Testis (tissue), 3 donors: ENCODE measurements around the gene GPR68. TPM values are rescaled to one million over a fixed set of nuclear protein-coding genes. Genes with fewer than 3 reads are reported as not detected.

ENCODE experiments used
- DNase-seq: peaks from one replicate; pipeline ENCODE4 v3.0.0-alpha.2; 2019
- H3K27ac ChIP-seq, 2 donors: fragments of 200-600 bp; sonication (generic); one replicate each; pipeline ENCODE4 v1.5.1; 2019
- H3K27me3 ChIP-seq: fragments of 200-600 bp; sonication (generic); one replicate; pipeline ENCODE4 v1.5.1; 2019
- H3K36me3 ChIP-seq: fragments of 200-600 bp; sonication (generic); one replicate; pipeline ENCODE4 v1.5.1; 2017; ENCODE audit warnings: low read depth; ENCODE audit errors: missing control alignments
- H3K4me1 ChIP-seq: fragments of 200-600 bp; sonication (generic); one replicate; pipeline ENCODE4 v1.5.1; 2019
- H3K4me3 ChIP-seq, 2 donors: fragments of 200-600 bp; sonication (generic); one replicate each; pipeline ENCODE4 v1.5.1; 2017 to 2019
- H3K9me3 ChIP-seq: fragments of 200-600 bp; sonication (generic); one replicate; pipeline ENCODE4 v1.5.1; 2017
- CTCF ChIP-seq, 3 experiments: fragments of 450-650 bp in 2 of 3; fragments of 200-600 bp in 1 of 3; sonication (generic) in 1 of 3; IDR thresholded peaks; one replicate each; pipeline ENCODE4 v1.5.1; 2016 to 2019; ENCODE audit warnings: antibody characterized with exemption in 3 of 3, mild to moderate bottlenecking in 2 of 3, moderate library complexity in 1 of 3
- POLR2A ChIP-seq: fragments of 450-650 bp; IDR thresholded peaks from one replicate; pipeline ENCODE4 v1.6.1; 2017; ENCODE audit warnings: antibody characterized with exemption, mild to moderate bottlenecking, moderate library complexity
- WGBS, 2 donors: methylation state at CpG; one replicate each; pipeline ENCODE4 v1.1.5; 2018; 5-methylcytosine and 5-hydroxymethylcytosine counted together
- intact Hi-C: fragments of 100-400 bp; cut with DNase I; formaldehyde crosslinking; loops from one replicate; pipeline ENCODE4 v1.15.1; 2023; ENCODE audit warnings: low total_unique reads
- polyA plus RNA-seq: library from polyadenylated mRNA; stranded (reverse); fragments of 350-450 nt; fragmentation: Illumina TruSeq; extraction: RNeasy Lipid Tissue Mini Kit (QIAGEN cat#74804); gene quantifications from one replicate; pipeline ENCODE4 v1.2.3, GENCODE V29; 2014; ENCODE audit warnings: low read depth, low replicate concordance; ENCODE audit not compliant: insufficient read depth
- total RNA-seq, 2 donors: library from RNA; depleted of rRNA; stranded (reverse); fragments of >200 nt; gene quantifications; one replicate each; pipeline ENCODE4 v1.2.3, GENCODE V29; 2016

GPR68 gene
- total and polyA plus RNA-seq, 3 donors from 2014 or later: 1.1 to 3.8 (median 2.4) TPM

- H3K27me3 ChIP-seq: no peaks in the 10 kb centered on the region
- TF ChIP-seq POLR2A (no peak), CTCF (IDR thresholded peaks at IDR 0.05) (no peak)
- H3K36me3 ChIP-seq: no peaks in the 10 kb centered on the region
- peaks cover 31% of the 10 kb centered on the region for H3K4me1 ChIP-seq
- H3K9me3 ChIP-seq: no peaks in the 10 kb centered on the region
- no peak for DNase-seq
- H3K4me3 ChIP-seq: no peak overlapping the region
- H3K27ac ChIP-seq: no peak overlapping the region
- WGBS, 2 donors: 95 to 96% methylated on average over 7 to 9 of the region's 9 CpGs
- intact Hi-C loops: no loop called here
Measured at GRCh38 chr14:91274796-91275195, 30.3 kb upstream of the GPR68 start.

GRCh38 chr14:91273885-91274273 lies 29.4 kb upstream of the GPR68 start:
- no peak for TF ChIP-seq POLR2A
- TF ChIP-seq CTCF (IDR thresholded peaks at IDR 0.05): no peak
- H3K4me1 ChIP-seq: peaks cover 38% of the 10 kb centered on the region
- no peaks in the 10 kb centered on the region for H3K36me3 ChIP-seq
- no peak overlapping the region for H3K4me3 ChIP-seq
- WGBS, 2 donors: 92 to 93% methylated on average over 10 to 13 of the region's 13 CpGs
- intact Hi-C loops: no loop called here
- H3K9me3 ChIP-seq: no peaks in the 10 kb centered on the region
- no peak for DNase-seq
- H3K27me3 ChIP-seq: no peaks in the 10 kb centered on the region
- H3K27ac ChIP-seq: no peak overlapping the region

GRCh38 chr14:91273273-91273884 lies 28.9 kb upstream of the GPR68 start:
- no peak for TF ChIP-seq CTCF (IDR thresholded peaks at IDR 0.05)
- TF ChIP-seq POLR2A: no peak
- no peaks in the 10 kb centered on the region for H3K9me3 ChIP-seq
- WGBS, 2 donors: 97% methylated on average over 14 to 27 of the region's 27 CpGs
- no peaks in the 10 kb centered on the region for H3K36me3 ChIP-seq
- DNase-seq: no peak
- no peaks in the 10 kb centered on the region for H3K27me3 ChIP-seq
- H3K4me1 ChIP-seq: peaks cover 37% of the 10 kb centered on the region
- H3K4me3 ChIP-seq: no peak overlapping the region
- no peak overlapping the region for H3K27ac ChIP-seq
- intact Hi-C loops: no loop called here

- 70 to 73% methylated on average over 21 to 39 of the region's 43 CpGs for WGBS, 2 donors
- TF ChIP-seq CTCF (IDR thresholded peaks at IDR 0.05): no peak
- no peak for TF ChIP-seq POLR2A
- Histone ChIP-seq H3K4me1 (peaks cover 31% of the 10 kb centered on the region), H3K27ac (peak overlapping the region in 1 of 2 donors; percentile 33), H3K9me3 (no peaks in the 10 kb centered on the region), H3K4me3 (no peak overlapping the region), H3K36me3 (no peaks in the 10 kb centered on the region), H3K27me3 (no peaks in the 10 kb centered on the region)
- no peak for DNase-seq
- intact Hi-C loops: no loop called here
Measured at GRCh38 chr14:91272341-91273272, 28.1 kb upstream of the GPR68 start.
